ENCODE data around the gene EZH1. TPM values are rescaled to one million over a fixed set of nuclear protein-coding genes. Genes with fewer than 3 reads are reported as not detected.
"Not testable (repeated sequence)": the region's sequence is repeated elsewhere in the genome, so short reads cannot be mapped to it uniquely, and the experiment has no call there.

The EZH1 gene
- total RNA-seq, 1 experiment from 2014 or later = 8.4 TPM

DNA sequence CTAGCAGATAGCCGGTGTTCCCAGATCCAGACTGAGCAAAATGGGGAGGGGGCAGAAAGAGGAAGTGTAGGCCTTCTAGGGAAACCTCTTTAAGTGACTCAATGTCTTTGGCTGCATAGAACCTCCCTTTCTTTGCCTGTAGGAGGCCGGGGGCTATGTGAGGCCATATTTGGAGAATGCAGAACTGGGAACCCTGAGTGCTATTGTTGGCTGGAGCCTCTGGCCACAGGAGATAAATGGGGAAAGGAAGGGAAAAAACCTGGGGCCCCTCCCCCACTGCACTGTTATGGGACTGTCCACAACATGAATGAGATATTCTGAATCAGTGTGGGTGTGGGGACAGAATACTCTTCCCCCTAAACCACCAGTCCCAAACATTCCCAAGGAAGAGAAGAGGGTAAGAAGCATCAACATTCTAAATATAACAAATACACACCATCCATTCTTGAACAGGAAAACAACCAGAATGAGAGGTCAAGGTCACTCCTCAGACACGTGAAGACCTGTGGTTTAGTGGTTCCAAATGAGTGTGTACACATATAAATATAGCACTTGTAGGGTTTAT, 30.8 kb upstream of the EZH1 start:
- peaks cover 37% of the 10 kb centered on the region for H3K36me3 ChIP-seq

DNA sequence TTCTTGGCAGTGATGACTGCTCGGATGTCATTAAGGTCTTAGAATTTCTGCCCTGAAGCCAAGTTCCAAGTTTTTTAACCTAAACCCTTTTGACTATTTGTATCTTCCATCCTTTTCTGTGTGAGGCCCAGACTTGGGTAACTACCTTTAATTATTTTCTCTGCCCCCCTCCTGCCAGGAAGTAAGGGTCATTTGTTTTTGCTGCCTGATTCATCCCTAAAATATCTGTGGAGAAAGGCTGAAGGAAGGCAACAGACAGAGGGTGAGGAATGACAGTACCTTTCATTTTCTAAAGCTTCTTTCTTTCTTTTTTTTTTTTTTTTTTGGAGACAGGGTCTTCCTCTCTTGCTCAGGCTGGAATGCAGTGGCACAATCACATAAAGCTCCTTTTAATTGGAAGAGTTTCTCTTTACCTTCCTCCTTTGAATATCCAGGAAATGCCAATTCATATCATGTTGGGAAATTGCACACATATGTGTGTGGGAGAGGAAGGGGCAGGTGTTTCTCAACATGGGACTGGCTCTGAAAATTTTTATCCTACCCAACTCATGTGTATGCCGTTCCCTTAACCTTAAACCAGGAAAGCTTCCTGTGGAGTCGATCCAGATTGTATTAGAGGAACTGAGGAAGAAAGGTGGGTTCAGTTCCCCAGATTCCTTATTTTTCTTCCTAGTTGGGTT, 29.4 kb upstream of the EZH1 start:
- Histone ChIP-seq H3K4me3 (peak overlapping the region; percentile 86), H3K27me3 (no peaks in the 10 kb centered on the region), H3K36me3 (peaks cover 35% of the 10 kb centered on the region), H3K9me3 (no peaks in the 10 kb centered on the region)
- DNase-seq = no peak

More for the DNA sequence above, 30.8 kb upstream of the EZH1 start:
- no peaks in the 10 kb centered on the region for H3K9me3 ChIP-seq
- H3K4me3 ChIP-seq = no peak overlapping the region
- DNase-seq = no peak
- H3K27me3 ChIP-seq = peaks cover 1% of the 10 kb centered on the region

DNA sequence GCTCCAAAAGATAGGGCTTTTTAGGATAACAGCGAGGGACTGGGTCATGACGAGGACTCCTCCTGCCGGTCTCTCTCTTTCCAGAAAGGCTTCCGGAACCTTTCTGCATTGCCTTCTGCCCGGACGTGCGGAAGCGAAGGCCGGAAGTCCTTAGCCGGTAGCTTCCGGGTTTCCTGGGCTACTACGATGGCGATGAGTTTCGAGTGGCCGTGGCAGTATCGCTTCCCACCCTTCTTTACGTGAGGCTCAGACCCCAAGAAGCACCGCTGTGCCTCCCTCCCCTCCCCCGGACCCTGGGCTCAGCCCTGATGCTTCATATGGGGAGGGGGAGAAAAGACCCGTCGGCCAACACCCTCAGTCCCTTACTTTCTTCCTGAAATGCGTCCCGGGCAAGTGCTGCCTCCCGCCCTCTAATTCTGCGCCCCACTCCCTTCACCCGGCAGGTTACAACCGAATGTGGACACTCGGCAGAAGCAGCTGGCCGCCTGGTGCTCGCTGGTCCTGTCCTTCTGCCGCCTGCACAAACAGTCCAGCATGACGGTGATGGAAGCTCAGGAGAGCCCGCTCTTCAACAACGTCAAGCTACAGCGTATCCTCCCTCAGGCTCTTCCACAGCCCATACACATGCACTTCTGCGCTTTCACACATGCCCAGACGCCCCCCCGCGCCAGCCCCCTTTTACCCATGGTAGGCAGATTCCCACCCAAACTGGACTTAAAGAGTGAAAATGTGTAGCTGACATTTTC, 28.6 kb upstream of the EZH1 start, which contains the start of gene VPS25:
Gene VPS25, plus strand, starts transcription at position 160 of the 746 bp plus-strand sequence. Its CDS starts 27 bp downstream, at position 187.
- peak; percentile 86 for DNase-seq
- Histone ChIP-seq H3K36me3 (peaks cover 30% of the 10 kb centered on the region), H3K9me3 (no peaks in the 10 kb centered on the region), H3K4me3 (peak within 1 kb of the TSS; percentile 86), H3K27me3 (no peaks in the 10 kb centered on the region)

DNA sequence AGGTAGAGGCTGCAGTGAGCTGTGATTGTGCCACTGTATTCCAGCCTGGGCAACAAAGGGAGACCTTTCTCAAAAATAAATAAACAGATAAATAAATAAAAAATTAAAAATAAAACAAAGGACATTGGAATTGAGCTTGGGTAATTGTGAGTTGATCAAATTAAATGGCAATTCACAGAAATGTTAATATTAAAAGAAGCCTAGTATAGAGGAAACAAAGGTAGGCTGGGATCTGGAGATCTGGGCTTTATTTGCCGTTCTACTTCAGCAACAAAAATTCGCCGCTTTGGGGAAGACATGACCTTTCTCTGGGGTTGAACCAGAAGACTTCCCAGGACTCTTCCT, 28.1 kb upstream of the EZH1 start:
- DNase-seq = no peak
- H3K4me3 ChIP-seq = peak overlapping the region; percentile 86
- H3K27me3 ChIP-seq = no peaks in the 10 kb centered on the region
- H3K36me3 ChIP-seq = peaks cover 30% of the 10 kb centered on the region
- no peaks in the 10 kb centered on the region for H3K9me3 ChIP-seq

DNA sequence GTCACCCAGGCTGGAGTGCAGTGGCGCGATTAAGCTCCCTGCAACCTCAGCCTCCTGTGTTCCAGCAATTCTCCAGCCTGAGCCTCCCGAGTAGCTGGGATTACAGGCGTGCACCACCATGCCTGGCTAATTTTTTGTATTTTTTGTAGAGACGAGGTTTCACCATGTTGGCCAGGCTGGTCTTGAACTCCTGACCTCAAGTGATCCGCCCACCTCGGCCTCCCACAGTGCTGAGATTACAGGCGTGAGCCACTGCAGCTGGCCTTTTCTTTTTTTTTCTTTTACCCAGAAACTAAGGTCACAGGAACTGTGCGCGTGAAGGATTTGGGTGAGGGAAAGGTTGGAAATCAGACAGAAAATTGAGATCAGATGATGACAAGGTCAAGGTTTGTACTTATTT, 25.1 kb upstream of the EZH1 start:
- not testable (repeated sequence) for H3K27me3 ChIP-seq, DNase-seq, H3K9me3 ChIP-seq, H3K4me3 ChIP-seq, H3K36me3 ChIP-seq

DNA sequence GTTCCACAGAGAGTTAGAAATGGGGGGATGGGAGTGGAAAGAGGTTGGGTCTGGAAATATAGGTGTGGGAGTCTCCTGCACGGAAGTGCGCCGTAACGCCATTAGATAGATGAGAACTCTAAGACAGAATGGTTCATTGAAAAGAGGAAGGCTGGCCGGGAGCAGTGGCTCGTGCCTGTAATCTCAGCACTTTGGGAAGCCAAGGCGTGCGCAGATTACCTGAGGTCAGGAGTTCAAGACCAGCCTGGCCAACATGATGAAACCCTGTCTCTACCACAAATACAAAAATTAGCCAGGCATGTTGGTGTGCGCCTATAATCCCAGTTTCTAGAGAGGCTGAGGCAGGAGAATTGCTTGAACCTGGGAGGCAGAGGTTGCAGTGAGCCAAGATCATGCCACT, 23.2 kb upstream of the EZH1 start:
- H3K9me3 ChIP-seq, H3K36me3 ChIP-seq, H3K27me3 ChIP-seq, DNase-seq, H3K4me3 ChIP-seq: not testable (repeated sequence)

DNA sequence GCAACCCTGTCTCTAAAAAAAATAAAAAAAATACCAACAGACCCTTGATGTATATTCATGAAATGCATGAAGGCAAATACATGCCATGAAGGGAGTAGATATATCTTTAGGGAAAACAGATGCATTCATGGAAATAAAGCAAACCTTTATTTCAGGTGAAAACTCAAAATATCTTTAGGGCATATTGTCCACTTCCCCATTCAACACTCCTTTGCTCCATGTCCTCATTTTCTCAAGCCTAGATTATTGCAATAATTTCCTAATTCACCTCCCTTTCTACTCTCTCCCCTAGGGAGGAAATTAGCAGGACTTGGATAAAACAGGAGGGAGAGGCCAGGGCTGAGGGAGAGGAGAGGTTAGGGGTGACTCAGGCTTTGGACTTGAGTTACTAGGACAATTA, 22.7 kb upstream of the EZH1 start:
- H3K4me3 ChIP-seq = no peak overlapping the region
- no peaks in the 10 kb centered on the region for H3K27me3 ChIP-seq
- DNase-seq = no peak
- no peaks in the 10 kb centered on the region for H3K36me3 ChIP-seq
- H3K9me3 ChIP-seq = no peaks in the 10 kb centered on the region

DNA sequence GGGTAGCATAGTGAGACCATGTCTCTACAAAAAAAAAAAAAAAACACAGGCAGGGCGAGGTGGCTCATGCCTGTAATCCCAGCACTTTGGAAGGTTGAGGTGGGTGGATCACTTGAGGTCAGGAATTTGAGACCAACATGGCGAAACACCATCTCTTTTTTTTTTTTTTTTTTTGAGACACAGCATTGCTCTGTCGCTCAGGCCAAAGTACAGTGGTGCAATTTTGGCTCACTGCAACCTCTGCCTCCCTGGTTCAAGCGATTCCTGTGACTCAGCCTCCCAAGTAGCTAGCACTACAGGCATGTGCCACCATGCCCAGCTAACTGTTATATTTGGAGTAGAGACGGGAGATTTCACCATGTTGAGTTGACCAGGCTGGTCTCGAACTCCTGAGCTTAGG, 21.3 kb upstream of the EZH1 start:
- no peak for DNase-seq
- Histone ChIP-seq H3K36me3 (no peaks in the 10 kb centered on the region), H3K4me3 (no peak overlapping the region)

DNA sequence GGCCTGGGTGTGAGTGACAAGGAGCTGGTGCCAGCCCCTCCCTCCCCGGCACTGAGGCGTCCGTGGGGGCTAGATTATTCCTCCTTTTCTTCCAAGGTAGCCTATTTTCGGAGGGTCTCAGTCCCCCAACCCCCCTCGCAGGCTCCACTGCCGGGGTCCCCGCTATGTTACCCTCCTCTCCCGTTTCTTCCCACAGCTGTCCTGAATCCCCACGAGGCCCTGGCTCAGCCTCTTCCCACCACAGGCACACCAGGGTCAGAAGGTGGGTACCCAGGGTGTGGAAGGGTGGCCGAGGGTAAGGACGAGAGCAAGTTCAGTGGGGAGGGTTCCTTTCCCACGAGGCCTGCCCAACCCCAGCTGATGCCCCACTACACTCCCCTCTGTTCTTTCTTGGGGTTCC, 16.8 kb upstream of the EZH1 start:
- no peaks in the 10 kb centered on the region for H3K9me3 ChIP-seq
- no peak for DNase-seq
- H3K27me3 ChIP-seq = peaks cover 16% of the 10 kb centered on the region
- peak overlapping the region; percentile 30 for H3K4me3 ChIP-seq
- no peaks in the 10 kb centered on the region for H3K36me3 ChIP-seq

More for the DNA sequence above, 21.3 kb upstream of the EZH1 start:
- peaks cover 4% of the 10 kb centered on the region; the same call in 1 of the 2 replicates for H3K27me3 ChIP-seq
- no peaks in the 10 kb centered on the region for H3K9me3 ChIP-seq

DNA sequence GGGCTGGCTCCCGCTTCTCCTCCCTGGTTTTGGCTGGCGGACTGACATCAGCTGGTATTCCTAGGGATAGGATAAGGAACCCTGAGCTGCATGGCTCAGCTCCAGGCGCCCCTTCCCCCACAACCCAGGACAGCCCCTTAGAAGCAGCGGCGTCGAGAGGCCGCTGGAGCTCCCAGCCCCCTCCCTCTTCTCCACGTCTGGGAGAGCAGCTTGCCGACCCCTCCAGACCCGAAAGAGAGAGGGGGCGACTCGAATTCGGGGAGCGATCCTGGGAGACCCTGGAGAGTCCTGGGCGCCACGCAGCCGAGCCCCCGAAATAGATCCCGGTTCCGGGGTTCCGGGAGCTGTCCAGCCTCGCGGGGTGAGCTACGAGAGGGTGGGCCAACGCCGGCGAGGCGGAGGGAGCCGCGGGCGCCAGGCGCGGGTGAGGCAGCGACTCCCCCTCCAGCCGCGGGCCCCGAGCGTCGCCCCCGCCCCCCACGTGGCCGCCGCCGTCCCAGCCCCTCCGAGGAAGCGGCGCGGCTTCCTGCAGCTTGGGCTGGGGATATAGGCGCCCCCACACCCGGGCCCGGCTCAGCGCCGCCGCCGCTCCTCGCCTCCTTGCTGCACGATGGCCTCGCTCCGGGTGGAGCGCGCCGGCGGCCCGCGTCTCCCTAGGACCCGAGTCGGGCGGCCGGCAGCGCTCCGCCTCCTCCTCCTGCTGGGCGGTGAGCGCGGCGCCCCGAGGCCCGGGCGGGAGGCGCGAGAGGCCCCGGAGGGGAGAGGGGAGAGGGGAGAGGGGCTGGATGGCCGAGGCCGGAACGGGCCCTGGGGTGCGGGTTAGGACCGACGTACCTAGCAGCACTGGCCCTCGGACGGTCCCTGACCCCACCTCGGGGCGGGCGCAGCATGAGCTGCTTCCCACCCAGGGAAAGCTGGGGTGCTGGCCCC, 16.1 kb upstream of the EZH1 start, which contains the start of gene RAMP2:
Gene RAMP2, plus strand, starts transcription at position 576 of the 930 bp plus-strand sequence. Its CDS starts 35 bp downstream, at position 611.
- H3K36me3 ChIP-seq = no peaks in the 10 kb centered on the region
- H3K4me3 ChIP-seq = peak within 1 kb of the TSS; percentile 30
- DNase-seq = peak; percentile 37
- H3K9me3 ChIP-seq = no peaks in the 10 kb centered on the region
- peaks cover 16% of the 10 kb centered on the region for H3K27me3 ChIP-seq

DNA sequence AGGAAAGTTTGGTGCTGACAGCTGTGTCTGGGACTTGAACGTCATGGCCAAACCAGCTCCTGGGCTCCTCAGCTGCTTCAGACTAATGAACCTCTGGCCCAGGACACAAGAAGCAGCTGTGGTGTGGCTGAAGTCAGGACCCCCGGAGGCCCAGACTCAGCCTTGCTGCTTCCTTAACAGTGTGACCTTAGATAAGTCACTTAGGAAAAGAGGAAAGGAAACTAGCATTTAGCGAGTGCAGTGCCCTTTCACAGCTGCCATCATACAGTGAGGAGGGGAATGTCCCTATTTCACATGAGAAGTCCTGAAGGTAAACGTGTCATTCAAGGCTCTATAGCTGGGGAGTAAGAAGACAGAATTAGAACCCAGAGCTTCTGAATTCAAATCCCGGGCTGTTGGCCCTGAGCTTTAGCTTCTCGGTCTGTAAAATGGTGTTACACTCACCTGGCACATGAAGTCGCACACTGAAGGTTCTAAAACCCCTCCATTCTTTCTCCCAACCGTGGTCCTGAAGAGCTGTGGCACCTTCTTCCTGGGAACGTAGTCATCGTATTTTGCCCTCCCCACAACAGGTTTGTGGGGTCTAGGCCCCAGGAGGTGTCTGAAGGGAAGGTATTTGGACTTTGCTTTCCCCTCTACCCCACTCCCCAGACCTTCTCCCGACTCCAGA, 15.3 kb upstream of the EZH1 start:
- H3K27me3 ChIP-seq = peaks cover 16% of the 10 kb centered on the region
- DNase-seq = no peak

DNA sequence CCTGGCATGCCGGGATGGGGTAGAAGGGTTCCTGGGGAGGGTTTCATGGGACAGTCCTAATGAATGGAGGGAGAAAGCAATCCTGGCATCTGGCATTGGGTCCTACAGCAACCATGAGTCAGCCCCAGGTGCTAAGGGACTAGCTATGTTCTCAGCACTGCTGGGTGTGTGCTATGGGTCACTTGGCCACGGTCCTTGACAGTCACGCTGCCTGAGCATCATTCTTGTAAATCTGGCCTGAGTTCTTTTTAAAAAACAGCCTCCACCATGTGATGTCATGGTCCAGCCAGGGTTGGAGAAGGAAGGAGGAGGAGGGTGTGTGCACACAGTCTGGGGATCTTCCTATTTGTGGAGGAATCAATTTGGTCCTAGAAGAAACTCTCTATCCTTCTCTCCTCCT, 9.9 kb upstream of the EZH1 start:
- H3K36me3 ChIP-seq = no peaks in the 10 kb centered on the region
- H3K27me3 ChIP-seq = peaks cover 9% of the 10 kb centered on the region
- peak; percentile 62 for DNase-seq
- no peaks in the 10 kb centered on the region for H3K9me3 ChIP-seq
- H3K4me3 ChIP-seq = no peak overlapping the region

More for the DNA sequence above, 15.3 kb upstream of the EZH1 start:
- Histone ChIP-seq H3K4me3 (no peak overlapping the region), H3K9me3 (no peaks in the 10 kb centered on the region), H3K36me3 (no peaks in the 10 kb centered on the region)

DNA sequence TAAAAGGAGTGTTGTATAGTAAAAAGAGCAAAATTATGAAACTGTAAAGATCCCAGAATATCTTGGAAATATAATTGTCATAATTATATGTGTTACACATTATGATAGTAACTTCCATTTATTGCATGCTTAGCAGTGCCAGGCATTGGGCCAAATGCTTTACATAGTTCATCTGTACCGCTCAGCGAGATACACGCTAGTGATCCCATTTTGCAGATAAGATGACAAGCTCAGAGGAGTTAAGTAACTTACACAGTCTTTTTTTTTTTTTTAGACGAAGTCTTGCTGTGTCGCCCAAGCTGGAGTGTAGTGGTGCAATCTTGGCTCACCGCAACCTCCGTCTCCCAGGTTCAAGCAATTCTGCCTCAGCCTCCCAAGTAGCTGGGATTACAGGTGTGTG, 6.8 kb upstream of the EZH1 start:
- DNase-seq = no peak
- Histone ChIP-seq H3K36me3 (no peaks in the 10 kb centered on the region), H3K4me3 (no peak overlapping the region), H3K9me3 (no peaks in the 10 kb centered on the region), H3K27me3 (peaks cover 8% of the 10 kb centered on the region)

DNA sequence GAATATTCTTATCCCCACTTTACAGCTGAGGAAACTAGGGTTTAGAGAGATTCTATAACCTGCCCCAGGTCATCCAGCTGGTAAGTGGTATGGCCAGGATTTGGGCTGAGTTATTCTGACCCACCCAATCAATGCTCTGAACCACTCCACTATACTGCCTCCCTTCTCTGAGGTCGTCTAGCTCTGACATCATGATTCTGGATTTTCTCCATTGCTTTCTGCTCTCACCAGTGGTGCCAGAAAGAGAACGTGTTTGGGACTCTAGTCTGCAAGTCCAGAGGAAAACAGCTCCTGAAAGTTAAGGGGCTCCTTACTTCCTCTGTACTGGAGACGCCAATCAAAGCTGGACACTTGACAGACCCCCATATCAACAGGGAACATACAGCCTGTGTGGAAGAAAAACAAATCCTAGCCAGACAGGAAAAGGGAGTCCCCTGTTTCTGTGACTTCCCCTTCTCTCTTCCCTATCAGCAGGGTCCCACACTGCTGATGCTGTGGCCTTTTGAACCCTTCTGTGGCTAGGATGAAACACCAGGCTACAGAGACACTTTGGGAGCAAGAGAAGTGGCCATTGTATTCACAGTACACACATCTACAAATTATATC, 6.0 kb upstream of the EZH1 start:
- Histone ChIP-seq H3K9me3 (no peaks in the 10 kb centered on the region), H3K27me3 (peaks cover 10% of the 10 kb centered on the region), H3K4me3 (no peak overlapping the region), H3K36me3 (no peaks in the 10 kb centered on the region)
- no peak for DNase-seq

DNA sequence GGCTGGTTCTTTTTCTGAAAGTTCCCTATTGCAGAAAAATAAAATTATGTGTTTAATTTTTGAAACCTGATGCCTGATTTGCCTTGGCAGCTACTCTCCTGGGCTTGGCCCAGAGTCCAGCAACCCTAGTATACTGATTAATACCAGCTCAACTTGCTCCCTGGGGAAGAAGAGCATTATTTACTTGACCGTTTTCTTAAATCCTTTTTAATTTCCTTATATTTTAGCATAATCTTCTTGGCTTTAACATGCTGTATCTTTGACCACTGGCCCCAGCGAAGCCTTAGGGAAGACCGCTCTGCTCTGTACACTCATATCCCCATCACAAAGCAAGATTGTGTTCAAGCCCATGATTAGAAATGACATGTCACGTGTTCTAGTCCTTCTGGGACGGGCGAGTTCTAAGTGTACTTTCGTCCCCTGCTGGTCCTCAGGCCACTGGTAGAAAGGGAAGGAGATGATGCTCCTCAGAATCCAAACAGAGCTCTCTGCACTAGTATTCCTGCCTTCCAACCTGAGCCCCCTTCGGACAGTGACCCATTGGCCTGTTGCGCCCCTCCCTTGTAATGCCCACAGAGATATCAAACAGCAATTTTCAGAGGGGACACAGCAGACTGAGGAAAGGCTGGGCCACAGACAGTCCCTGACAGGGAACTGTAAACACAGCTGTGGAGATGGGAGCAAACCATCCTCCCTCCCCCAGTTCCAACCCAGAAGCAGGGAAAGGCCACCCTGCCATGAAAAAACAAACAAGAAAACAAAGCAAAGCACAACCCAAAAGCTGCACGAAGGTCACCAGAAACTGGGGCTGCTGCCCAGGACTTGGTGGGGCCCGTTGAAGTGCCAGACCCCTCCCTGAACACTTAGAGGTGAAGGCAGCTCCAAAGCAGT, 4.3 kb upstream of the EZH1 start:
- Histone ChIP-seq H3K27me3 (peaks cover 13% of the 10 kb centered on the region), H3K4me3 (no peak overlapping the region), H3K9me3 (peaks cover 3% of the 10 kb centered on the region; the same call in 1 of the 2 replicates), H3K36me3 (no peaks in the 10 kb centered on the region)
- DNase-seq = no peak

All from MG63 (cell line).